HepG2 (cell line): ENCODE measurements around the gene PGRMC2. TPM values are rescaled to one million over a fixed set of nuclear protein-coding genes. Genes with fewer than 3 reads are reported as not detected.

Experiments used
- ATAC-seq: fragments of 200-7000 bp; cut with Tn5 transposase; 3 replicates; pipeline ENCODE4 v1.9.1; 2020; ENCODE audit warnings: mild to moderate bottlenecking, moderate library complexity
- BruUV-seq: library from RNA; stranded (reverse); fragments of 400-500 nt; replicated peaks from 2 replicates; lab custom pipeline; 2021; lab: Mats Ljungman, UMichigan
- CTCF ChIA-PET: fragments of 300-600 bp; formaldehyde crosslinking; extraction: SDS; loops from one replicate; lab custom pipeline; 2021; ENCODE audit warnings: low total read pairs, inconsistent platforms, low intra/inter-chr PET ratio; lab: Yijun Ruan, JAX
- POLR2A ChIA-PET: fragments of 350-600 bp; sonication (Branson Sonifier 250); formaldehyde crosslinking; loops from one replicate; lab custom pipeline; 2020; ENCODE audit warnings: antibody characterized with exemption, inconsistent platforms; lab: Yijun Ruan, JAX
- DNase-seq: peaks from one replicate; pipeline ENCODE4 v3.0.0-alpha.2; 2015; ENCODE audit warnings: low spot score
- FAIRE-seq: peaks from 3 replicates; lab custom pipeline; 2011; peaks lifted over from hg19 to GRCh38; lab: Jason Lieb, UNC
- H2AFZ ChIP-seq: one replicate; pipeline ENCODE4 v1.6.1; 2011; ENCODE audit warnings: low read length, inconsistent platforms
- H3K27ac ChIP-seq: fragments of 300-600 bp; 3 replicates; pipeline ENCODE4 v1.8.0; 2011; ENCODE audit warnings: mixed run types, mild to moderate bottlenecking, mixed read lengths, low read length, inconsistent platforms; ENCODE audit not compliant: insufficient read depth; ENCODE audit errors: extremely low read length
- H3K27me3 ChIP-seq, 2 experiments: fragments of 200-600 bp in 1 of 2; 2 replicates in 1 of 2; 3 replicates in 1 of 2; pipeline versions ENCODE4 v1.6.0 to v1.8.0; 2011; ENCODE audit warnings: low read length in 2 of 2, mild to moderate bottlenecking in 2 of 2, moderate library complexity in 2 of 2, inconsistent platforms in 1 of 2; ENCODE audit not compliant: insufficient read depth in 2 of 2, control insufficient read depth in 1 of 2
- H3K36me3 ChIP-seq, 2 experiments: fragments of 200-600 bp in 1 of 2; replicated peaks in 1 of 2; 2 replicates in 1 of 2; 3 replicates in 1 of 2; pipeline versions ENCODE4 v1.5.1 to v1.8.0; 2011; ENCODE audit warnings: low read length in 2 of 2, inconsistent platforms in 1 of 2; ENCODE audit not compliant: insufficient read depth in 2 of 2, control insufficient read depth in 1 of 2
- H3K4me1 ChIP-seq: 2 replicates; pipeline ENCODE4 v1.5.1; 2012; ENCODE audit warnings: low read length, inconsistent platforms; ENCODE audit not compliant: insufficient read depth
- H3K4me2 ChIP-seq: 2 replicates; pipeline ENCODE4 v1.6.0; 2011; ENCODE audit warnings: low read depth, low read length, inconsistent platforms
- H3K4me3 ChIP-seq, 3 experiments: fragments of 200-600 bp in 1 of 3; sonication (generic), shearing (Covaris generic) in 1 of 3; replicated peaks in 1 of 3; 2 replicates each; pipeline ENCODE4 v1.5.1; 2011 to 2016; ENCODE audit warnings: low read length in 3 of 3, inconsistent platforms in 2 of 3, low read depth in 2 of 3, mild to moderate bottlenecking in 2 of 3, control low read depth in 1 of 3, mixed read lengths in 1 of 3; ENCODE audit not compliant: insufficient read depth in 1 of 3
- H3K79me2 ChIP-seq: one replicate; pipeline ENCODE4 v1.6.1; 2011; ENCODE audit warnings: low read length, inconsistent platforms; ENCODE audit not compliant: insufficient read depth
- H3K9ac ChIP-seq: 2 replicates; pipeline ENCODE4 v1.6.0; 2011; ENCODE audit warnings: mild to moderate bottlenecking, low read depth, low read length, inconsistent platforms; ENCODE audit not compliant: insufficient read depth
- H3K9me3 ChIP-seq: 2 replicates; pipeline ENCODE4 v1.5.1; 2012; ENCODE audit warnings: mild to moderate bottlenecking, low read length
- H4K20me1 ChIP-seq: 2 replicates; pipeline ENCODE4 v1.6.0; 2011; ENCODE audit warnings: inconsistent platforms, mild to moderate bottlenecking, low read length, moderate library complexity; ENCODE audit not compliant: insufficient read depth
- BORCS8-MEF2B ChIP-seq: sonication (generic); formaldehyde crosslinking; IDR thresholded peaks from 2 replicates; pipeline ENCODE4 v1.8.0; 2022; ENCODE audit warnings: mild to moderate bottlenecking, missing genetic modification reagents
- CCDC6 ChIP-seq: sonication (generic); formaldehyde crosslinking; IDR thresholded peaks from 2 replicates; pipeline ENCODE4 v1.8.1; 2022; ENCODE audit warnings: mild to moderate bottlenecking, missing genetic modification reagents, moderate library complexity
- GMEB2 ChIP-seq: IDR thresholded peaks from 2 replicates; pipeline ENCODE4 v1.6.1; 2016; ENCODE audit warnings: missing biosample characterization, missing genetic modification reagents, low read depth
- KLF16 ChIP-seq, 2 experiments: sonication (generic) in 1 of 2; formaldehyde crosslinking in 1 of 2; IDR thresholded peaks; 2 replicates each; pipeline versions ENCODE4 v1.6.1 to v1.8.0; 2016 to 2023; ENCODE audit warnings: missing genetic modification reagents in 2 of 2, missing compliant biosample characterization in 1 of 2
- MYNN ChIP-seq: sonication (generic); formaldehyde crosslinking; IDR thresholded peaks from 2 replicates; pipeline ENCODE4 v1.4.0; 2020; ENCODE audit warnings: mild to moderate bottlenecking, low read depth, missing genetic modification reagents
- POLR2A ChIP-seq, 2 experiments: IDR thresholded peaks; 2 replicates each; pipeline ENCODE4 v1.6.1; 2011; ENCODE audit warnings: low read depth in 2 of 2, low read length in 2 of 2, mild to moderate bottlenecking in 1 of 2, moderate library complexity in 1 of 2; ENCODE audit not compliant: insufficient read depth in 1 of 2
- RXRB ChIP-seq: IDR thresholded peaks from 2 replicates; pipeline ENCODE4 v1.6.1; 2016; ENCODE audit warnings: borderline replicate concordance, missing genetic modification reagents, missing compliant biosample characterization
- SMARCE1 ChIP-seq: fragments of 450-650 bp; IDR thresholded peaks from 2 replicates; pipeline ENCODE4 v1.6.1; 2017; ENCODE audit warnings: borderline replicate concordance
- SMC3 ChIP-seq: IDR thresholded peaks from 2 replicates; pipeline ENCODE4 v1.6.1; 2011; ENCODE audit warnings: low read length, improper control_type of control experiment
- SNAI1 ChIP-seq: sonication (generic); formaldehyde crosslinking; IDR thresholded peaks from 2 replicates; pipeline ENCODE4 v1.5.0; 2020; ENCODE audit warnings: mild to moderate bottlenecking, missing genetic modification reagents, borderline replicate concordance
- SOX13 ChIP-seq, 3 experiments: fragments of 450-650 bp in 1 of 3; sonication (generic) in 1 of 3; formaldehyde crosslinking in 1 of 3; IDR thresholded peaks in 2 of 3; conservative IDR thresholded peaks in 1 of 3; 2 replicates each; pipeline versions ENCODE4 v1.5.0 to v1.6.1; 2016 to 2020; ENCODE audit warnings: antibody characterized with exemption in 1 of 3, mild to moderate bottlenecking in 1 of 3, missing compliant biosample characterization in 1 of 3, missing genetic modification reagents in 1 of 3, moderate library complexity in 1 of 3
- SOX5 ChIP-seq: IDR thresholded peaks from 2 replicates; pipeline ENCODE4 v1.6.1; 2016; ENCODE audit warnings: borderline replicate concordance
- SP5 ChIP-seq: IDR thresholded peaks from 2 replicates; pipeline ENCODE4 v1.6.1; 2016; ENCODE audit warnings: low read depth, borderline replicate concordance
- TEAD3 ChIP-seq: optimal IDR thresholded peaks from 2 replicates; pipeline ENCODE3; 2016; ENCODE audit warnings: borderline replicate concordance
- ZNF225 ChIP-seq: sonication (generic); formaldehyde crosslinking; IDR thresholded peaks from 2 replicates; pipeline ENCODE4 v1.4.0; 2020; ENCODE audit warnings: mild to moderate bottlenecking, missing genetic modification reagents
- ZNF652 ChIP-seq: IDR thresholded peaks from 2 replicates; pipeline ENCODE4 v1.6.1; 2016; ENCODE audit warnings: low read depth, borderline replicate concordance
- ZNF713 ChIP-seq: sonication (generic); formaldehyde crosslinking; IDR thresholded peaks from 2 replicates; pipeline ENCODE4 v1.4.0; 2020; ENCODE audit warnings: mild to moderate bottlenecking, missing genetic modification reagents
- ZNF782 ChIP-seq: sonication (generic); formaldehyde crosslinking; IDR thresholded peaks from 2 replicates; pipeline ENCODE4 v1.4.0; 2020; ENCODE audit warnings: missing genetic modification reagents, mild to moderate bottlenecking, borderline replicate concordance
- WGBS: methylation state at CpG from one replicate; pipeline ENCODE4 v1.1.6; 2017; ENCODE audit warnings: low lambda C conversion rate; 5-methylcytosine and 5-hydroxymethylcytosine counted together
- in situ Hi-C: cut with HindIII; loops from 2 replicates; pipeline ENCODE4 v1.10.0; 2017; ENCODE audit warnings: low pct_unique_long_range_greater_than_20kb; ENCODE audit not compliant: extremely low pct_ligation_motif_present
- intact Hi-C: fragments of 100-400 bp; cut with micrococcal nuclease; formaldehyde crosslinking; loops from one replicate; pipeline ENCODE4 v1.10.0; 2022; ENCODE audit not compliant: unreplicated experiment
- polyA plus RNA-seq, 8 experiments: library from polyadenylated mRNA; depleted of rRNA in 3 of 8; stranded (reverse) in 7 of 8; unstranded in 1 of 8; fragments of >200 nt; fragmentation: Illumina TruSeq in 4 of 8; extraction: Trizol in 4 of 8; gene quantifications; 2 replicates each; pipeline versions ENCODE4 v1.2.1 to v1.2.3, GENCODE V29; 2011 to 2016; ENCODE audit warnings: low read depth in 4 of 8, missing spikeins in 1 of 8, mixed read lengths in 1 of 8; ENCODE audit not compliant: insufficient read depth in 1 of 8
- total RNA-seq, 5 experiments: library from RNA; depleted of rRNA; stranded (reverse); fragments of >200 nt; fragmentation: Illumina TruSeq; extraction: Trizol; gene quantifications; 2 replicates each; pipeline ENCODE4 v1.2.3, GENCODE V29; 2016; ENCODE audit warnings: low read depth in 1 of 5

The PGRMC2 gene
- total and polyA plus RNA-seq, 2 of the 13 experiments (the other 11 are each of a cell fraction or from before 2014, with no cell fraction given): 16.0 to 19.8 TPM

- in situ Hi-C loops (no loop called here), intact Hi-C loops (no loop called here)
- H3K27me3 ChIP-seq: no peaks in the 10 kb centered on the region; a peak in 1 of 5 replicates
- no peak overlapping the region for H3K27ac ChIP-seq
- H3K4me3 ChIP-seq: no peak overlapping the region
- DNase-seq: no peak
- 0% methylated on average over 1 of the region's 1 CpG for WGBS
- no peak overlapping the region for H3K4me2 ChIP-seq
- no peaks in the 10 kb centered on the region for H4K20me1 ChIP-seq
- FAIRE-seq: no peak
- H2AFZ ChIP-seq: no peak overlapping the region
- TF ChIP-seq SP5 (CRISPR knock-in tag) (no peak), ZNF652 (no peak), MYNN (CRISPR knock-in tag) (no peak), ZNF713 (CRISPR knock-in tag) (no peak), BORCS8-MEF2B (no peak), ZNF782 (CRISPR knock-in tag) (no peak), SMC3 (no peak), POLR2A (IDR thresholded peaks at IDR 0.05; ENCODE audit: insufficient read depth in 1 of 2, low read depth in 2 of 2, low read length in 2 of 2) (no peak)
- H3K79me2 ChIP-seq: no peaks in the 10 kb centered on the region
- CTCF ChIA-PET: no interaction called here
- no peaks in the 10 kb centered on the region for H3K9me3 ChIP-seq
- peaks cover 15% of the 10 kb centered on the region for H3K4me1 ChIP-seq
- BruUV-seq: no TSS peak
- H3K36me3 ChIP-seq: no peaks in the 10 kb centered on the region
- H3K9ac ChIP-seq: no peak overlapping the region
- POLR2A ChIA-PET: no interaction called here
- ATAC-seq: no peak
Measured at GRCh38 chr4:128323401-128323800, 35.8 kb upstream of the PGRMC2 start.

GRCh38 chr4:128322986-128323385 is 35.4 kb upstream of the PGRMC2 start:
- FAIRE-seq (no peak), DNase-seq (peak; percentile 53), ATAC-seq (peak; percentile 92)
- Histone ChIP-seq H2AFZ (no peak overlapping the region), H4K20me1 (no peaks in the 10 kb centered on the region), H3K4me2 (no peak overlapping the region), H3K9ac (no peak overlapping the region), H3K27me3 (no peaks in the 10 kb centered on the region; a peak in 1 of 5 replicates), H3K27ac (no peak overlapping the region), H3K79me2 (no peaks in the 10 kb centered on the region), H3K4me3 (no peak overlapping the region), H3K36me3 (no peaks in the 10 kb centered on the region)
- intact Hi-C loops: no loop called here
- in situ Hi-C loops: no loop called here
- 2% methylated on average over 2 of the region's 2 CpGs for WGBS
- ChIA-PET POLR2A (no interaction called here), CTCF (no interaction called here)
- TF ChIP-seq SOX5 (CRISPR knock-in tag): 0 out of 2 replicates have a peak, but pooled peaks have one; percentile 10
- TF ChIP-seq GMEB2 (CRISPR knock-in tag): no peak
- TF ChIP-seq SOX13 (IDR thresholded peaks at IDR 0.05): no peak
- peak in 1 of 2 experiments; percentile 27; a peak in 1 of 4 replicates for TF ChIP-seq SOX13 (CRISPR knock-in tag; conservative IDR thresholded peaks at IDR 0.05 in 1 of 2, IDR thresholded peaks at IDR 0.05 in 1 of 2)
- no peak for TF ChIP-seq SNAI1
- TF ChIP-seq TEAD3 (CRISPR knock-in tag): peak; percentile 79
- no peak for TF ChIP-seq CCDC6 (CRISPR knock-in tag)
- TF ChIP-seq ZNF225 (CRISPR knock-in tag): no peak
- no peak for TF ChIP-seq SMARCE1
- no peak for TF ChIP-seq KLF16 (CRISPR knock-in tag; IDR thresholded peaks at IDR 0.05)
- TF ChIP-seq RXRB (CRISPR knock-in tag): no peak
- TF ChIP-seq, all 625 proteins: peak for 3
- Histone ChIP-seq H3K4me1 (peaks cover 15% of the 10 kb centered on the region), H3K9me3 (no peaks in the 10 kb centered on the region)
- BruUV-seq: no TSS peak
